T-helper 2 cell treated with Interferon-gamma antibody and Interleukin-4, amounts not matched to agents 5 μg/mL and 100 μg/mL, for 36 hours (primary cell): Measurements from ENCODE around the gene HLA-DQA1.
"Not testable (repeated sequence)": the region's sequence is repeated elsewhere in the genome, so short reads cannot be mapped to it uniquely, and the experiment has no call there.

ENCODE experiments used
- DNase-seq: peaks from one replicate; pipeline ENCODE4 v3.0.0; 2021; ENCODE audit warnings: low spot score
- H3K27ac Mint-ChIP-seq: one replicate; pipeline ENCODE4 v1.8.0; 2021; ENCODE audit warnings: mild to moderate bottlenecking, mixed read lengths
- H3K27me3 Mint-ChIP-seq: one replicate; pipeline ENCODE4 v1.8.0; 2021; ENCODE audit warnings: low read depth, mixed read lengths
- H3K36me3 Mint-ChIP-seq: one replicate; pipeline ENCODE4 v1.8.0; 2021; ENCODE audit warnings: low read depth, mixed read lengths
- H3K4me1 Mint-ChIP-seq: one replicate; pipeline ENCODE4 v1.8.0; 2021; ENCODE audit warnings: low read depth, mixed read lengths
- H3K4me3 Mint-ChIP-seq: one replicate; pipeline ENCODE4 v1.8.0; 2022; ENCODE audit warnings: mild to moderate bottlenecking, moderate library complexity, mixed read lengths
- H3K9me3 Mint-ChIP-seq: one replicate; pipeline ENCODE4 v1.8.0; 2021; ENCODE audit warnings: mixed read lengths

Gene HLA-DQA1

GRCh38 chr6:32657819-32658218 is 20.6 kb downstream of the HLA-DQA1 start:
- not testable (repeated sequence) for DNase-seq, H3K4me3 Mint-ChIP-seq, H3K27ac Mint-ChIP-seq, H3K9me3 Mint-ChIP-seq
- peaks cover 24% of the 10 kb centered on the region for H3K4me1 Mint-ChIP-seq
- H3K36me3 Mint-ChIP-seq, result peaks cover 20% of the 10 kb centered on the region
- H3K27me3 Mint-ChIP-seq, result peaks cover 14% of the 10 kb centered on the region

- H3K4me3 Mint-ChIP-seq, result no peak overlapping the region
- H3K4me1 Mint-ChIP-seq, result peaks cover 28% of the 10 kb centered on the region
- no peak for DNase-seq
- peaks cover 10% of the 10 kb centered on the region for H3K9me3 Mint-ChIP-seq
- no peak overlapping the region for H3K27ac Mint-ChIP-seq
- H3K36me3 Mint-ChIP-seq, result peaks cover 20% of the 10 kb centered on the region
- H3K27me3 Mint-ChIP-seq, result peaks cover 18% of the 10 kb centered on the region
Measured at GRCh38 chr6:32658268-32658897, 21.2 kb downstream of the HLA-DQA1 start.

- Mint-ChIP-seq H3K4me1 (peaks cover 33% of the 10 kb centered on the region), H3K27me3 (peaks cover 27% of the 10 kb centered on the region), H3K4me3 (peak overlapping the region; percentile 67), H3K9me3 (peaks cover 10% of the 10 kb centered on the region), H3K36me3 (peaks cover 26% of the 10 kb centered on the region), H3K27ac (peak overlapping the region; percentile 77)
- no peak for DNase-seq
Measured at GRCh38 chr6:32659856-32660595, 22.8 kb downstream of the HLA-DQA1 start.

GRCh38 chr6:32662099-32662498 is 24.9 kb downstream of the HLA-DQA1 start:
- peaks cover 51% of the 10 kb centered on the region for H3K4me1 Mint-ChIP-seq
- H3K4me3 Mint-ChIP-seq, result no peak overlapping the region
- no peak overlapping the region for H3K27ac Mint-ChIP-seq
- peaks cover 22% of the 10 kb centered on the region for H3K36me3 Mint-ChIP-seq
- H3K27me3 Mint-ChIP-seq, result peaks cover 41% of the 10 kb centered on the region
- H3K9me3 Mint-ChIP-seq, result peaks cover under 1% of the 10 kb centered on the region
- DNase-seq, result no peak

GRCh38 chr6:32662836-32663235 is 25.6 kb downstream of the HLA-DQA1 start:
- peaks cover 22% of the 10 kb centered on the region for H3K36me3 Mint-ChIP-seq
- no peak overlapping the region for H3K27ac Mint-ChIP-seq

GRCh38 chr6:32664354-32664753 is 27.1 kb downstream of the HLA-DQA1 start:
- DNase-seq, result no peak
- peaks cover 18% of the 10 kb centered on the region for H3K36me3 Mint-ChIP-seq
- H3K4me3 Mint-ChIP-seq, result peak overlapping the region; percentile 89
- peaks cover 63% of the 10 kb centered on the region for H3K4me1 Mint-ChIP-seq
- H3K27ac Mint-ChIP-seq, result no peak overlapping the region
- peaks cover 42% of the 10 kb centered on the region for H3K27me3 Mint-ChIP-seq
- H3K9me3 Mint-ChIP-seq, result no peaks in the 10 kb centered on the region

More at GRCh38 chr6:32662836-32663235, 25.6 kb downstream of the HLA-DQA1 start:
- Mint-ChIP-seq H3K4me1 (peaks cover 56% of the 10 kb centered on the region), H3K9me3 (no peaks in the 10 kb centered on the region), H3K27me3 (peaks cover 42% of the 10 kb centered on the region), H3K4me3 (no peak overlapping the region)
- no peak for DNase-seq

- Mint-ChIP-seq H3K4me1 (peaks cover 58% of the 10 kb centered on the region), H3K27ac (peak overlapping the region; percentile 81), H3K4me3 (peak overlapping the region; percentile 89), H3K9me3 (no peaks in the 10 kb centered on the region), H3K27me3 (peaks cover 44% of the 10 kb centered on the region), H3K36me3 (peaks cover 14% of the 10 kb centered on the region)
- peak; percentile 50 for DNase-seq
Measured at GRCh38 chr6:32664827-32665362, 27.7 kb downstream of the HLA-DQA1 start.

GRCh38 chr6:32665661-32666060 is 28.5 kb downstream of the HLA-DQA1 start:
- peaks cover 11% of the 10 kb centered on the region for H3K36me3 Mint-ChIP-seq
- H3K4me1 Mint-ChIP-seq, result peaks cover 52% of the 10 kb centered on the region
- no peak for DNase-seq

GRCh38 chr6:32666420-32667300 is 29.5 kb downstream of the HLA-DQA1 start, which contains the start of gene HLA-DQB1:
HLA-DQB1 (minus strand) TSS chr6:32666657; CDS start chr6:32666607, 50 bp downstream.
- Mint-ChIP-seq H3K4me3 (peak within 1 kb of the TSS; percentile 89), H3K27ac (peak within 1 kb of the TSS; percentile 81), H3K36me3 (peaks cover 7% of the 10 kb centered on the region), H3K4me1 (peaks cover 51% of the 10 kb centered on the region), H3K27me3 (peaks cover 53% of the 10 kb centered on the region), H3K9me3 (no peaks in the 10 kb centered on the region)
- DNase-seq, result peak; percentile 43

More at GRCh38 chr6:32665661-32666060, 28.5 kb downstream of the HLA-DQA1 start:
- peaks cover 50% of the 10 kb centered on the region for H3K27me3 Mint-ChIP-seq
- H3K27ac Mint-ChIP-seq, result peak overlapping the region; percentile 81
- no peaks in the 10 kb centered on the region for H3K9me3 Mint-ChIP-seq
- H3K4me3 Mint-ChIP-seq, result peak overlapping the region; percentile 89

- Mint-ChIP-seq H3K9me3 (no peaks in the 10 kb centered on the region), H3K4me3 (no peak overlapping the region), H3K27me3 (peaks cover 47% of the 10 kb centered on the region), H3K36me3 (peaks cover 6% of the 10 kb centered on the region), H3K4me1 (peaks cover 44% of the 10 kb centered on the region), H3K27ac (peak overlapping the region; percentile 58)
- peak; percentile 47 for DNase-seq
Measured at GRCh38 chr6:32668226-32668747, 31.1 kb downstream of the HLA-DQA1 start.

GRCh38 chr6:32669240-32669639 is 32.0 kb downstream of the HLA-DQA1 start:
- no peak overlapping the region for H3K27ac Mint-ChIP-seq
- peaks cover 3% of the 10 kb centered on the region for H3K36me3 Mint-ChIP-seq
- no peak overlapping the region for H3K4me3 Mint-ChIP-seq
- H3K9me3 Mint-ChIP-seq, result no peaks in the 10 kb centered on the region
- peaks cover 43% of the 10 kb centered on the region for H3K27me3 Mint-ChIP-seq
- DNase-seq, result no peak
- H3K4me1 Mint-ChIP-seq, result peaks cover 40% of the 10 kb centered on the region

- Mint-ChIP-seq H3K27me3 (peaks cover 46% of the 10 kb centered on the region), H3K27ac (no peak overlapping the region), H3K4me3 (no peak overlapping the region), H3K4me1 (peaks cover 38% of the 10 kb centered on the region), H3K9me3 (peaks cover 5% of the 10 kb centered on the region), H3K36me3 (no peaks in the 10 kb centered on the region)
- no peak for DNase-seq
Measured at GRCh38 chr6:32669893-32670292, 32.7 kb downstream of the HLA-DQA1 start.

GRCh38 chr6:32671908-32672307 is 34.7 kb downstream of the HLA-DQA1 start:
- peaks cover 21% of the 10 kb centered on the region for H3K4me1 Mint-ChIP-seq
- DNase-seq, H3K36me3 Mint-ChIP-seq, H3K9me3 Mint-ChIP-seq, H3K4me3 Mint-ChIP-seq, H3K27ac Mint-ChIP-seq: not testable (repeated sequence)
- peaks cover 48% of the 10 kb centered on the region for H3K27me3 Mint-ChIP-seq
